Upper lobe of left lung (tissue), 6 donors: ENCODE results near the gene EIF4G2. TPM values are rescaled to one million over a fixed set of nuclear protein-coding genes. Genes with fewer than 3 reads are reported as not detected.
"Not testable (repeated sequence)": the region's sequence is repeated elsewhere in the genome, so short reads cannot be mapped to it uniquely, and the experiment has no call there.

Experiments used
- ATAC-seq, 2 donors: fragments of 200-7000 bp; cut with Tn5 transposase; one replicate each; pipeline ENCODE4 v1.9.1; 2022; ENCODE audit warnings: mild to moderate bottlenecking in 2 of 2, moderate library complexity in 2 of 2; ENCODE audit not compliant: low FRiP score in 2 of 2
- DNase-seq, 2 donors: peaks; one replicate each; pipeline ENCODE4 v3.0.0-alpha.2; 2019 to 2020
- H3K27ac ChIP-seq, 4 donors: fragments of 200-600 bp; sonication (generic); one replicate each; pipeline ENCODE4 v1.5.1; 2016 to 2019
- H3K27me3 ChIP-seq, 4 donors: fragments of 200-600 bp; sonication (generic); one replicate each; pipeline ENCODE4 v1.5.1; 2017 to 2019
- H3K36me3 ChIP-seq, 4 donors: fragments of 200-600 bp; sonication (generic); one replicate each; pipeline ENCODE4 v1.5.1; 2016 to 2019
- H3K4me1 ChIP-seq, 4 donors: fragments of 200-600 bp; sonication (generic); one replicate each; pipeline ENCODE4 v1.5.1; 2018 to 2019
- H3K4me3 ChIP-seq, 4 donors: fragments of 200-600 bp; sonication (generic); one replicate each; pipeline ENCODE4 v1.5.1; 2017 to 2019; ENCODE audit warnings: mild to moderate bottlenecking in 2 of 4, moderate library complexity in 1 of 4
- H3K9me3 ChIP-seq, 4 donors: fragments of 200-600 bp; sonication (generic); one replicate each; pipeline ENCODE4 v1.5.1; 2018 to 2019
- EP300 ChIP-seq, 4 donors: sonication (generic); formaldehyde crosslinking; IDR thresholded peaks; one replicate each; pipeline ENCODE4 v1.5.1; 2017; ENCODE audit warnings: antibody characterized with exemption in 4 of 4, control low read depth in 2 of 4
- POLR2A ChIP-seq, 4 donors: fragments of 450-650 bp; IDR thresholded peaks; one replicate each; pipeline ENCODE4 v1.5.1; 2016 to 2017; ENCODE audit warnings: antibody characterized with exemption in 4 of 4, mild to moderate bottlenecking in 2 of 4
- POLR2AphosphoS5 ChIP-seq, 2 donors: sonication (generic); formaldehyde crosslinking; IDR thresholded peaks; one replicate each; pipeline ENCODE4 v1.5.1; 2017; ENCODE audit warnings: antibody characterized with exemption in 2 of 2
- WGBS, 2 donors: methylation state at CpG; one replicate each; pipeline ENCODE4 v1.1.5; 2017 to 2018; 5-methylcytosine and 5-hydroxymethylcytosine counted together
- total RNA-seq, 6 donors: library from RNA; depleted of rRNA in 4 of 6; stranded (reverse); fragments of >200 nt in 4 of 6; gene quantifications; one replicate each; pipeline versions ENCODE4 v1.1.0 to v1.2.1, GENCODE V29; 2016 to 2021
- TF ChIP-seq, protein P1 (sequence below), 6 experiments: fragments of 450-650 bp in 4 of 6; fragments of 200-600 bp in 2 of 6; sonication (generic) in 2 of 6; IDR thresholded peaks; one replicate each; pipeline ENCODE4 v1.5.1; 2016 to 2019; ENCODE audit warnings: antibody characterized with exemption in 6 of 6
- donor health status: DM: no; HTN: no; CAD: no; lungs with moderate emphysema.
- donor health status: DM: no; HTN: yes; CAD: no; lungs with severe emphysema.

EIF4G2 gene
- total RNA-seq, 6 donors from 2014 or later, result 249 to 1,049 (median 632) TPM

GRCh38 chr11:10828402-10828801 is 19.7 kb upstream of the EIF4G2 start:
- DNase-seq (no peak), ATAC-seq (no peak)
- no peaks in the 10 kb centered on the region for H3K36me3 ChIP-seq
- H3K4me1 ChIP-seq, result no peaks in the 10 kb centered on the region
- no peaks in the 10 kb centered on the region for H3K9me3 ChIP-seq
- no peak for TF ChIP-seq POLR2AphosphoS5 (IDR thresholded peaks at IDR 0.05)
- TF ChIP-seq EP300 (IDR thresholded peaks at IDR 0.05), result no peak
- TF ChIP-seq, protein P1, sequence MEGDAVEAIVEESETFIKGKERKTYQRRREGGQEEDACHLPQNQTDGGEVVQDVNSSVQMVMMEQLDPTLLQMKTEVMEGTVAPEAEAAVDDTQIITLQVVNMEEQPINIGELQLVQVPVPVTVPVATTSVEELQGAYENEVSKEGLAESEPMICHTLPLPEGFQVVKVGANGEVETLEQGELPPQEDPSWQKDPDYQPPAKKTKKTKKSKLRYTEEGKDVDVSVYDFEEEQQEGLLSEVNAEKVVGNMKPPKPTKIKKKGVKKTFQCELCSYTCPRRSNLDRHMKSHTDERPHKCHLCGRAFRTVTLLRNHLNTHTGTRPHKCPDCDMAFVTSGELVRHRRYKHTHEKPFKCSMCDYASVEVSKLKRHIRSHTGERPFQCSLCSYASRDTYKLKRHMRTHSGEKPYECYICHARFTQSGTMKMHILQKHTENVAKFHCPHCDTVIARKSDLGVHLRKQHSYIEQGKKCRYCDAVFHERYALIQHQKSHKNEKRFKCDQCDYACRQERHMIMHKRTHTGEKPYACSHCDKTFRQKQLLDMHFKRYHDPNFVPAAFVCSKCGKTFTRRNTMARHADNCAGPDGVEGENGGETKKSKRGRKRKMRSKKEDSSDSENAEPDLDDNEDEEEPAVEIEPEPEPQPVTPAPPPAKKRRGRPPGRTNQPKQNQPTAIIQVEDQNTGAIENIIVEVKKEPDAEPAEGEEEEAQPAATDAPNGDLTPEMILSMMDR (IDR thresholded peaks at IDR 0.05), result no peak
- TF ChIP-seq POLR2A (IDR thresholded peaks at IDR 0.05), result no peak
- 95 to 97% methylated on average over 2 of the region's 2 CpGs for WGBS, 2 donors
- no peak overlapping the region for H3K27ac ChIP-seq
- H3K4me3 ChIP-seq, result no peak overlapping the region
- H3K27me3 ChIP-seq, result no peaks in the 10 kb centered on the region

- no peak for DNase-seq
- no peak for ATAC-seq
- no peak for TF ChIP-seq POLR2A (IDR thresholded peaks at IDR 0.05)
- no peak for TF ChIP-seq POLR2AphosphoS5 (IDR thresholded peaks at IDR 0.05)
- TF ChIP-seq, protein P1 (IDR thresholded peaks at IDR 0.05), result no peak
- no peak for TF ChIP-seq EP300 (IDR thresholded peaks at IDR 0.05)
- WGBS, 2 donors, result 39 to 46% methylated on average over 3 of the region's 3 CpGs
- no peaks in the 10 kb centered on the region for H3K4me1 ChIP-seq
- no peaks in the 10 kb centered on the region for H3K27me3 ChIP-seq
- no peaks in the 10 kb centered on the region for H3K36me3 ChIP-seq
- H3K9me3 ChIP-seq, result no peaks in the 10 kb centered on the region
- no peak overlapping the region for H3K27ac ChIP-seq
- H3K4me3 ChIP-seq, result no peak overlapping the region
Observed at GRCh38 chr11:10824888-10825287, 16.2 kb upstream of the EIF4G2 start.

GRCh38 chr11:10823152-10823579 is 14.4 kb upstream of the EIF4G2 start:
- ATAC-seq (no peak), DNase-seq (no peak)
- H3K27me3 ChIP-seq, result no peaks in the 10 kb centered on the region
- H3K4me1 ChIP-seq, result no peaks in the 10 kb centered on the region
- TF ChIP-seq POLR2AphosphoS5 (IDR thresholded peaks at IDR 0.05) (no peak), POLR2A (IDR thresholded peaks at IDR 0.05) (no peak), EP300 (IDR thresholded peaks at IDR 0.05) (no peak)
- TF ChIP-seq, protein P1 (IDR thresholded peaks at IDR 0.05), result no peak
- H3K27ac ChIP-seq, result peak overlapping the region in 1 of 4 donors; percentile 4
- H3K4me3 ChIP-seq, result no peak overlapping the region
- no peaks in the 10 kb centered on the region for H3K9me3 ChIP-seq
- no peaks in the 10 kb centered on the region for H3K36me3 ChIP-seq
- 44 to 62% methylated on average over 2 of the region's 2 CpGs for WGBS, 2 donors

GRCh38 chr11:10822491-10822890 is 13.8 kb upstream of the EIF4G2 start:
- H3K9me3 ChIP-seq, DNase-seq, H3K27ac ChIP-seq, H3K27me3 ChIP-seq, ATAC-seq, H3K36me3 ChIP-seq, H3K4me1 ChIP-seq, H3K4me3 ChIP-seq: not testable (repeated sequence)
- 90 to 95% methylated on average over 2 to 3 of the region's 3 CpGs for WGBS, 2 donors

- no peaks in the 10 kb centered on the region for H3K36me3 ChIP-seq
- H3K27ac ChIP-seq, result no peak overlapping the region
- DNase-seq (no peak), ATAC-seq (no peak)
- TF ChIP-seq, protein P1 (IDR thresholded peaks at IDR 0.05), result no peak
- TF ChIP-seq POLR2A (IDR thresholded peaks at IDR 0.05) (no peak), EP300 (IDR thresholded peaks at IDR 0.05) (no peak), POLR2AphosphoS5 (IDR thresholded peaks at IDR 0.05) (no peak)
- no peaks in the 10 kb centered on the region for H3K27me3 ChIP-seq
- WGBS, 2 donors, result 92 to 95% methylated on average over 1 of the region's 1 CpG
- H3K4me3 ChIP-seq, result no peak overlapping the region
- no peaks in the 10 kb centered on the region for H3K9me3 ChIP-seq
- no peaks in the 10 kb centered on the region for H3K4me1 ChIP-seq
Observed at GRCh38 chr11:10818594-10818993, 9.9 kb upstream of the EIF4G2 start.
